Measurements from ENCODE around the gene TBC1D10A.

GRCh38 chr22:30262917-30263741 lies 63.6 kb downstream of the TBC1D10A start:
- TF ChIP-seq TAF1 (IDR thresholded peaks at IDR 0.05; ENCODE audit: low read depth): no peak
- TF ChIP-seq REST (IDR thresholded peaks at IDR 0.05; ENCODE audit: low read depth): no peak
- no peak for TF ChIP-seq EP300 (IDR thresholded peaks at IDR 0.05; ENCODE audit: borderline replicate concordance)
- TF ChIP-seq RAD21 (IDR thresholded peaks at IDR 0.05; ENCODE audit: low read depth): peak; percentile 62
- no peak for TF ChIP-seq FOXM1 (IDR thresholded peaks at IDR 0.05; ENCODE audit: borderline replicate concordance, low read depth)
